ENCODE data around the gene NCOA5. TPM values are rescaled to one million over a fixed set of nuclear protein-coding genes. Genes with fewer than 3 reads are reported as not detected.

The NCOA5 gene
- total RNA-seq, 1 donor from 2014 or later, result 10.3 TPM

GRCh38 chr20:46089167-46089416 is 670 bp downstream of the NCOA5 start:
- peaks cover 53% of the 10 kb centered on the region for H3K79me2 ChIP-seq (ENCODE audit: low read depth)

GRCh38 chr20:46088409-46089166 is 1.2 kb downstream of the NCOA5 start:
- peak overlapping the region; percentile 91 for H3K4me2 ChIP-seq
- peak; percentile 26 for DNase-seq (ENCODE audit: low spot score)
- no peaks in the 10 kb centered on the region for H3K27me3 ChIP-seq
- H3K9ac ChIP-seq, result peak overlapping the region; percentile 90
- H3K27me3 Mint-ChIP-seq (ENCODE audit: insufficient read depth, low read depth), result no peaks in the 10 kb centered on the region
- peaks cover 57% of the 10 kb centered on the region for H4K20me1 ChIP-seq (ENCODE audit: low read depth)
- H3K79me2 ChIP-seq (ENCODE audit: low read depth), result peaks cover 58% of the 10 kb centered on the region
- no peaks in the 10 kb centered on the region for H3F3A ChIP-seq (ENCODE audit: low read depth)
- no peaks in the 10 kb centered on the region for H3K36me3 Mint-ChIP-seq
- H3K27ac Mint-ChIP-seq, result peak overlapping the region; percentile 36
- H3K9me3 Mint-ChIP-seq, result no peaks in the 10 kb centered on the region
- peak overlapping the region; percentile 91 for H3K4me3 Mint-ChIP-seq
- peaks cover 21% of the 10 kb centered on the region for H3K4me1 ChIP-seq
- no peaks in the 10 kb centered on the region for H3K9me3 ChIP-seq (ENCODE audit: low read depth)
- H3K4me3 ChIP-seq, result peak overlapping the region; percentile 73
- no peak overlapping the region for H3K27ac ChIP-seq
- H2AFZ ChIP-seq (replicated peaks), result peak overlapping the region; percentile 30
- H3K36me3 ChIP-seq, result no peaks in the 10 kb centered on the region
- peaks cover 46% of the 10 kb centered on the region for H3K4me1 Mint-ChIP-seq
- peak; percentile 37 for TF ChIP-seq EZH2 (IDR thresholded peaks at IDR 0.05)
- no peak for TF ChIP-seq EZH2phosphoT487 (IDR thresholded peaks at IDR 0.05)
- peak; percentile 5 for TF ChIP-seq CTCF (IDR thresholded peaks at IDR 0.05)

More at GRCh38 chr20:46089167-46089416, 670 bp downstream of the NCOA5 start:
- Histone ChIP-seq H3K4me3 (peak overlapping the region; percentile 73), H2AFZ (replicated peaks) (peak overlapping the region; percentile 30), H3K4me1 (peaks cover 21% of the 10 kb centered on the region), H4K20me1 (ENCODE audit: low read depth) (peaks cover 52% of the 10 kb centered on the region), H3K27me3 (no peaks in the 10 kb centered on the region), H3K9me3 (ENCODE audit: low read depth) (no peaks in the 10 kb centered on the region), H3K4me2 (peak overlapping the region; percentile 91), H3K36me3 (no peaks in the 10 kb centered on the region), H3F3A (ENCODE audit: low read depth) (no peaks in the 10 kb centered on the region), H3K27ac (peak overlapping the region; percentile 88), H3K9ac (peak overlapping the region; percentile 90)
- H3K27me3 Mint-ChIP-seq (ENCODE audit: insufficient read depth, low read depth), result no peaks in the 10 kb centered on the region
- TF ChIP-seq CTCF (IDR thresholded peaks at IDR 0.05) (no peak), EZH2phosphoT487 (IDR thresholded peaks at IDR 0.05) (no peak), EZH2 (IDR thresholded peaks at IDR 0.05) (no peak)
- peak overlapping the region; percentile 85 for H3K27ac Mint-ChIP-seq
- H3K4me3 Mint-ChIP-seq, result peak overlapping the region; percentile 91
- no peaks in the 10 kb centered on the region for H3K9me3 Mint-ChIP-seq
- peak; percentile 71 for DNase-seq (ENCODE audit: low spot score)
- H3K36me3 Mint-ChIP-seq, result no peaks in the 10 kb centered on the region
- H3K4me1 Mint-ChIP-seq, result peaks cover 46% of the 10 kb centered on the region

- H3K4me3 ChIP-seq, result no peak overlapping the region
- no peak overlapping the region for H2AFZ ChIP-seq (replicated peaks)
- H3K4me1 Mint-ChIP-seq, result peaks cover 48% of the 10 kb centered on the region
Observed at GRCh38 chr20:46087161-46087560, 2.6 kb downstream of the NCOA5 start.

More at GRCh38 chr20:46087161-46087560, 2.6 kb downstream of the NCOA5 start:
- Mint-ChIP-seq H3K36me3 (no peaks in the 10 kb centered on the region), H3K9me3 (no peaks in the 10 kb centered on the region), H3K27ac (no peak overlapping the region), H3K4me3 (peak overlapping the region; percentile 91), H3K27me3 (ENCODE audit: insufficient read depth, low read depth) (no peaks in the 10 kb centered on the region)
- Histone ChIP-seq H3K9ac (no peak overlapping the region), H3K9me3 (ENCODE audit: low read depth) (no peaks in the 10 kb centered on the region), H4K20me1 (ENCODE audit: low read depth) (peaks cover 72% of the 10 kb centered on the region), H3F3A (ENCODE audit: low read depth) (no peaks in the 10 kb centered on the region), H3K27me3 (no peaks in the 10 kb centered on the region), H3K79me2 (ENCODE audit: low read depth) (peaks cover 72% of the 10 kb centered on the region), H3K36me3 (no peaks in the 10 kb centered on the region), H3K27ac (no peak overlapping the region), H3K4me1 (peaks cover 31% of the 10 kb centered on the region), H3K4me2 (no peak overlapping the region)
- peak; percentile 34 for TF ChIP-seq CTCF (IDR thresholded peaks at IDR 0.05)
- no peak for TF ChIP-seq EZH2phosphoT487 (IDR thresholded peaks at IDR 0.05)
- no peak for TF ChIP-seq EZH2 (IDR thresholded peaks at IDR 0.05)
- no peak for DNase-seq (ENCODE audit: low spot score)
